Measurements from ENCODE around the gene TMEM100.

Gene TMEM100

GRCh38 chr17:55710410-55710809 lies 12.3 kb downstream of the TMEM100 start:
- peak overlapping the region; percentile 59 for H2AFZ ChIP-seq
- H3K4me1 ChIP-seq: peaks cover 5% of the 10 kb centered on the region
- H3K79me2 ChIP-seq: no peaks in the 10 kb centered on the region
- no peaks in the 10 kb centered on the region for H3K27me3 ChIP-seq (ENCODE audit: control insufficient read depth, insufficient read depth, low read length)
- H3K4me2 ChIP-seq (ENCODE audit: low read length): no peak overlapping the region
- H3K9ac ChIP-seq: no peak overlapping the region
- no peak for TF ChIP-seq CTCF (IDR thresholded peaks at IDR 0.05)
- no peaks in the 10 kb centered on the region for H3K9me3 ChIP-seq (ENCODE audit: control insufficient read depth, low read length)
- no peak overlapping the region for H3K4me3 ChIP-seq (ENCODE audit: low read depth, low read length)
- H3K27ac ChIP-seq: no peak overlapping the region
- H3K36me3 ChIP-seq (ENCODE audit: control insufficient read depth, insufficient read depth, low read length): no peaks in the 10 kb centered on the region

GRCh38 chr17:55709984-55710383 lies 12.7 kb downstream of the TMEM100 start:
- no peak overlapping the region for H2AFZ ChIP-seq
- H3K4me2 ChIP-seq (ENCODE audit: low read length): no peak overlapping the region
- H3K9ac ChIP-seq: no peak overlapping the region
- H3K36me3 ChIP-seq (ENCODE audit: control insufficient read depth, insufficient read depth, low read length): no peaks in the 10 kb centered on the region
- no peaks in the 10 kb centered on the region for H3K79me2 ChIP-seq
- H3K9me3 ChIP-seq (ENCODE audit: control insufficient read depth, low read length): no peaks in the 10 kb centered on the region
- no peak for TF ChIP-seq CTCF (IDR thresholded peaks at IDR 0.05)
- H3K4me1 ChIP-seq: peaks cover 5% of the 10 kb centered on the region
- H3K4me3 ChIP-seq (ENCODE audit: low read depth, low read length): no peak overlapping the region
- no peak overlapping the region for H3K27ac ChIP-seq
- H3K27me3 ChIP-seq (ENCODE audit: control insufficient read depth, insufficient read depth, low read length): no peaks in the 10 kb centered on the region

- Histone ChIP-seq H3K36me3 (ENCODE audit: control insufficient read depth, insufficient read depth, low read length) (no peaks in the 10 kb centered on the region), H3K27me3 (ENCODE audit: control insufficient read depth, insufficient read depth, low read length) (no peaks in the 10 kb centered on the region), H3K9me3 (ENCODE audit: control insufficient read depth, low read length) (no peaks in the 10 kb centered on the region), H3K4me3 (ENCODE audit: low read depth, low read length) (no peak overlapping the region), H3K4me2 (ENCODE audit: low read length) (no peak overlapping the region), H3K4me1 (peaks cover 5% of the 10 kb centered on the region), H3K79me2 (no peaks in the 10 kb centered on the region), H2AFZ (no peak overlapping the region), H3K27ac (no peak overlapping the region), H3K9ac (no peak overlapping the region)
- TF ChIP-seq CTCF (IDR thresholded peaks at IDR 0.05): no peak
Measured at GRCh38 chr17:55709440-55709839, 13.2 kb downstream of the TMEM100 start.

- Histone ChIP-seq H3K36me3 (ENCODE audit: control insufficient read depth, insufficient read depth, low read length) (no peaks in the 10 kb centered on the region), H3K79me2 (no peaks in the 10 kb centered on the region), H3K27ac (no peak overlapping the region)
Measured at GRCh38 chr17:55708175-55708974, 14.3 kb downstream of the TMEM100 start.

More at GRCh38 chr17:55708175-55708974, 14.3 kb downstream of the TMEM100 start:
- Histone ChIP-seq H3K9me3 (ENCODE audit: control insufficient read depth, low read length) (no peaks in the 10 kb centered on the region), H3K9ac (no peak overlapping the region), H3K27me3 (ENCODE audit: control insufficient read depth, insufficient read depth, low read length) (no peaks in the 10 kb centered on the region), H2AFZ (no peak overlapping the region), H3K4me2 (ENCODE audit: low read length) (no peak overlapping the region), H3K4me3 (ENCODE audit: low read depth, low read length) (no peak overlapping the region), H3K4me1 (peaks cover 5% of the 10 kb centered on the region)
- no peak for TF ChIP-seq CTCF (IDR thresholded peaks at IDR 0.05)

Data from parathyroid adenoma (tissue), 2 donors.